RCC 7860 (cell line): ENCODE measurements around the gene ZNF503.

Experiments
- DNase-seq: peaks from one replicate; pipeline ENCODE4 v3.0.0-alpha.2; 2015; ENCODE audit warnings: low spot score
- FAIRE-seq: peaks from 2 replicates; lab custom pipeline; 2012; peaks lifted over from hg19 to GRCh38; lab: Jason Lieb, UNC

The ZNF503 gene

GRCh38 chr10:75432176-75432575 is 30.6 kb upstream of the ZNF503 start:
- FAIRE-seq, result no peak

DNA sequence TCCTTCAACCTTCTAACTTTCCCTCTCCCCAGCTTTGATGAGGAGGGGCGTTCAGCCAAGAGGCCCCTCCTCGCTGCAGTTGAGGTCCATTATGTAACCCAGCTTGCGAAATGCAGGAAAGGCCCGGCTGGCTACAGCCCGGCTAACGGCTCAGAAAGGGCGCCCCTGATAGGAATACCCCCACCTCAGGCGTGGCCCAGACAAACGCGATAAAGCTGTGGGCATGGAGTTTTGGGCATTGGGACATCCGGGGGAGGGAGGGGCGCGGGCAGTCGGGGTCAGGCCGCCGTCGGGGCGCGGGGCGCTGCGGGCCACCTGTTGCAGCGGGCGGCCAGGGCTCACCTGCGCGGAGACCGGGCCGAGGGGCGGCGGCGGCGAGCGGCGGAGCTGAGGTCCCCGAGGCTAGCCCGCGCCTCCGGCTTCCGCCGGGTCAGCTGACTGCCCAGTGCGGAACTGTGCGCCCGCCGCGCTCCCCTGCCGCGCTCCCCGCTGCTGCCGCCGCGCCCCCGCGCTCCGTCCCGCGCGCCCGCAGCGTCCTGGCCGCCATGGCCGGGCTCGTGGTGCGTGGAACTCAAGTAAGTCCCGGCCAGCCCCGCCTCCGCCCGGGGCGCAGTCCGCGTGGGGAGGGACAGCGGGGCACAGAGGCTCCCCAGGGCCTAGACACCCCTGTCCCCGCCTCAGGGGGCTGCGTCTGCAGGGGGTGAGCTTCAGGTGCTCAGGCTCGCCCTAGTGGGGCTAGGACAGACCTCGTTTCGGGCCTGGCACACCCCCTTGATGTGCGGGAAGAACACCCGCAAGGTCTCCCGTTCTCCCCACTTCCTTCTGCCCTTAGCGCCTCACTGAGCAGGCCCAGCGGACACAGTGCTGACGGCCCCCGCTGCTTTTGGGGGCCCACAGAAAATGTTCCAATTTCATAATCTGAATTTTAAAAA is 29.9 kb upstream of the ZNF503 start, which contains the start of gene LRMDA:
LRMDA (plus strand) TSS at position 445 of the 932 bp plus-strand sequence.
- FAIRE-seq, result no peak

More at GRCh38 chr10:75432176-75432575, 30.6 kb upstream of the ZNF503 start:
- DNase-seq, result no peak

DNA sequence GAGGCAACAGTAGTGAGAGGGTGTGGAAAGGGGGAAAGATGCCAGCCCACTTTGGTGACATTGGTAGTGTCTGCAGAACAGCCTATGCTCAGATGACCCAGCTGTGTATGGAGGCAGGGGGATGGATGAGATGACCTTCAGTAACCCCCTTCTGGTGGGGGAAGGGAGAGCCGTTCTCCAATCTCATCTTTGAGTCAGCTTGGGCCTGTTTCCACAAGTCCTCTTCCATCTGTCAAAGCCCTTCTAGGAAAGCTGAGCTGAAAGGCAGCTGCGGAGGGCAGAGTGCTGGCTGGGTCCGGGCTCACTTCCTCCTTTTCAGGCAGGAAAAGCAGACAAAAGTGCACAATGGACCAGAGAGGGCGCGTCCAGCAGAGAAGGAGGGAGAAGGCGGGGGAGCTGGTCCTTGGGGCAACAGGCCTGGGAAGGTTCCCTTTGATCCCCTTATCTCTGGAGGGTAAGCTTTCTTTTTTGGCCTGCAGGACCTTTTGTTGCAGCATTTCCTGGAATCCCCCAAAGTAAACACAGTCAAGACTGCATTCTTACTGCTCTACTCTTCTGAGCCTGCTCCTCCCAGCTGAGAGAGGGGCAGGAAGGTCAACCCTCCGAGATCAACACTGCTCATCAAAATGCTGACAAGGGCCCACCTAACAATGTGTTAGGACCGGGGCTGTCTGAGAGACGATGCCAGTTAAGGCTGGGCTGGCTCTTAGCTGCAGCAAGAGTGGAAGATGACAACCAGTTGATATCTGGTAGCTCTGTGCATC is 28.6 kb upstream of the ZNF503 start:
- FAIRE-seq (no peak), DNase-seq (no peak)

More for the DNA sequence above, 29.9 kb upstream of the ZNF503 start, which contains the start of gene LRMDA:
- no peak for DNase-seq

DNA sequence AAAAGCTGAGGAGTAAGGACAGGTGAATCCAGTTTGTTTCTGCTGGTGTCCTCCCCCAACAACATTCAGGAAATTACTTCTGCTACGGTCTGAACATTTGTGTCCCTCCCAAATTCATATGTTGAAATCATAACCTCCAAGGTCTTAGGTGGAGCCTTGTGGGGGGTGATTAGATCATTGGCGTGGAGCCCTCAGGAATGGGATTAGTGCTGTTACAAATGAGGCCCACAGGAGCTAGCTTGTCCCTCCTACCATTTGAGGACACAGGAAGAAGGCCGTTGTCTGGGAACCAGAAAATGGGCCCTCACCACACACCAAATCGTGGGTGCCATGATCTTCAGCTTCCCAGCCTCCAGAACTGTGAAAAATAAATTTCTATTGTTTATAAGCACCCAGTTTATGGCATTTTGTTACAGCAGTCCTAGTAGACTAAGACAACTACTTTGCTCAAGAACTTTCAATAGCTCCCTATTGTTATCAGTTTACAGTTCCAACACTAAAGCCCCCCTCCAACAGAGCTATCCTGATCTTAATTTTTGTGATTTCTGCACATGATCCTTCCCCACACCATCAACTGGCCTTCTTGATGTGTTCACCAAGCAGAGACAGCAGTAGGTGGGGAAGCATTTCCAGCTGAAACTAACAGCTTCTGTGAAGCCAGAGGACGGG is 27.7 kb upstream of the ZNF503 start:
- FAIRE-seq (no peak), DNase-seq (no peak)

DNA sequence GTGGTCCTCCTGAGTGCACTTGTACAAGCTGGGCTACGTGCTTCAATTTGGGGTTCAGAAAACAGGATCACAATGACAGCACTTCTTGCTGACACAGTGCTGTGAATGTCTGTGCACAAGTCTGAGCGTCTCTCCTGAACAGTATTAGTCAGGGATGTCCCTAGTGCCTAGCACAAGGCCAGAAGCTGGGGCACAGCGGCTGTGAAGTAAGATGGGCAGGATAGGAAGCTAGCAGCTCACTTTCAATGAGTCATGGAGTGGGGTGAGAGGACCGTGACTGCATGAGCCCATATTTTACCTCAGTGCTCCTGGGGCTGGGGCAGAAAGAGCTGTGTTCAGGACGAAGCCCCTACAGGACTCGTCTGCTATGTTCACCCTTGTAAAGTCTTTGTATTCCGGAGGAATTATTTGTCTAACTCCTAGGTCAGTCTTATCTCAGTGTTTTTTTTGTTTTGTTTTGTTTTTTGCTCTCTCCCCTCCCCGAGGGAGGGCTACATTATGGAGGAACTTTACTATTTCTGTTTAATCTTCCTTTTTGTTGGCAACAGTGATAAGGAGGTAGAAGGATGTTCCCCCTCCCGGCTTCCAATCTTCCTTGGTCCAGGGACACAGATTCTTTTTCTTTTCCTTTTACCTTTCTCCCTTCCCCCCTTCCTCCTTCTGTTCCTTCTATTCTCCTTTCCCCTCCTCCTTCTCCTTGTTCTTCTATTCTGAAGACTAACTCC is 27.0 kb upstream of the ZNF503 start:
- peak; percentile 87 for FAIRE-seq

DNA sequence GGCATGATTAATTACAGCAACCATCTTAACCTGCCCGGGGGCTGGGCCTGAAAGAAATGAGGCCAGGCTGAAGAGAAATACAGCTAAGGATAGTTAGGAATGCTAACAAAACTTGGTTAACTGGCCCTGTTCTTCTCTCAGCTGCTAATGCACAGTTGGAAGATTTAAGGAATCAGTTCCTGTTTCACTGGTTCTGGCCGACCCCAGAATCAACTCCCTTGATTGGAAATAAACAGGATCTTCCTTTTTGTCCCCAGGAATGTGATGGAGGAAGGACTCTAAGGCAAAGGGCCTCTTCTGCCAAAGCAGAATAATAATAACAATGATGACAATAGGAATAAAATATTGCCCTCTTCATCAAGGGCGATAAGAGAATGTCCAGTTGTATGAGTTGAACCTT is 26.4 kb upstream of the ZNF503 start:
- no peak for FAIRE-seq
- no peak for DNase-seq

More for the DNA sequence above, 27.0 kb upstream of the ZNF503 start:
- DNase-seq, result peak; percentile 79

DNA sequence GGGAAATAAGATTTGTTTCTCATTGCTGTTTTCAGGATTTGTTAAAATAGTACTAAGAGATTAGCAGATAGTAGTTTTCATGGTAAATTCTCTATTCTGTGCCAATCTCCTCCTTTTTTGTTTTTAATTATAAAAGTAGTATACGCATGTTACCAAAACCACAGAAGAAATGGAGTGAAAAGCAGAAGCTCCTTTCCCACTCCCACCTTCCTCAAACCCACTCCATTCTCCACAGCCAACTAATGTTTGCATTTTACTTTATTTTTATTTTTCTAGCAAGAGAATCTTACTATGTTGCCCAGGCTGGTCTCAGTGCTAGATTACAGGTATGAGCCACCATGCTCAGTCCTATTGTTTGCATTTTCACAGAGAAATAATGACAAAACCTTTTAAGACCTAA is 25.3 kb upstream of the ZNF503 start:
- no peak for FAIRE-seq
- no peak for DNase-seq

DNA sequence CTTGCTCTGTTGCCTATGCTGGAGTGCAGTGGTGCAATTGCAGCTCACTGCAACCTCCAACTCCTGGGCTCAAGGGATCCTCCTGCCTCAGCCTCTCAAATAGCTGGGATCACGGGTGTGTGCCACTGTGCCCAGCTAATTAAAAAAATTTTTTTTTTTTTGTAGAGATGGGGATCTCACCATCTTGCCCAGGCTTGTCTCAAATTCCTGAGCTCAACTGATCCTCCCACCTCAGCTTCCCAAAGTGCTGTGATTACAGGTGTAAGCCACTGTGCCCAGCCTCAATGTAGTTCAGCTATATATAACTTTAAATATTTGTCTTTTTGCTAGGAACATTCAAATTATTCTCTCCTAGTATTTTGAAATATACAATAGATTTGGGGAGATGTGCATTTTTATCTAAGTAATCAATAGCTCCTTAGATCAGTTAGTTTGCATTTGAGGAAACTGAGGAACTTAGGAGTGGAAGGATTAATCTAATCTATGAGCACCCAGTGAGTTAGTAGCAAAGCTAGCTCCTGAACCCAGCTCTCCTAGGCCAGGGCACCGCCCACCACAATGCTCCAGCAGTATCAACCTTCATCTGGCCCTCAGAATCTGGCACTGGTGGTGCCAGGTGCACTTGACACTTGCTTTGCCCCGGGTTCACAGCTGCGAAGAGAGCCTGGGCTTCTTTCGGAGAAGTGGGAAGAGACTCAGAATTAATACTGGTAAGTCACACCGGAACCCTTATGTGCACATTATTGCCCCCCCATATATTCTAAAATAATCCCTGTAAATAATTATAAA is 23.9 kb upstream of the ZNF503 start:
- FAIRE-seq (no peak), DNase-seq (no peak)

DNA sequence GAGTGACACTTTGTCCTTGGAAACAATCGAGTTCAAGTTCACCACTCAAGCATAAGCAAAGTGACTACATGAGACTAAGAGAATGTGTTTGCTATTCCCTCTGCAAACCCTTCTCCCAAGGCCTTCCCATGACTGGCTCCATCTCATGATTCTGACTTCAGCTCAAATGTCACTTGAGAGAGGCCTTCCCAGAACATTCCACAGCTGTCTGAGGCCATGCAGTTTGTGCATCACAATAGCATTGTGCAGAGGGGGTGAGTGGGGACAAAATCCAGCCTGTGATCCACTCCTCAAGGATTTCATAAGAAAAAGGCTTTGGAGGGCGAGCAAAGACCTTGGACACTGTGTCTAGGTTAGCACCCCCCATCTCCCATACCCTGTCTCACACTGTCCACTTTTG is 23.0 kb upstream of the ZNF503 start:
- FAIRE-seq (no peak), DNase-seq (no peak)

DNA sequence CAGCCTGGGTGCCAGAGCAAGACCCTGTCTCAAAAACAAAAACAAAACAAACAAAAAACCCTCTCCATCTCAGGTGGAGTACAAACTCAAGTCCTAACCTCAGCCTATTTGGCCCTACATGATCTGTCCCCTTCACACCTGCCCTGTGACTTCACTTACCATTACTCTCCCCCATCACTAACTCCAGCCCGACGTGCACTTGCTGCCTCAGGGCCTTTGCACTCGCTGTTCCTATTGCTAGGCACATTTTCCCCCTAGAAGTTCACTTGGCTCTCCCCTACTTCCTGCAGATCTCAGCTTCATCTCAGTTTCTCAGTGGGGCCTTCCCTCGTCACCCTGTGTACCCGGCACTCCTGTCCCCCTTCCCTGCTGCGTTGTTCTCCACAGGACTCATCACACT is 21.3 kb upstream of the ZNF503 start:
- FAIRE-seq (no peak), DNase-seq (no peak)

DNA sequence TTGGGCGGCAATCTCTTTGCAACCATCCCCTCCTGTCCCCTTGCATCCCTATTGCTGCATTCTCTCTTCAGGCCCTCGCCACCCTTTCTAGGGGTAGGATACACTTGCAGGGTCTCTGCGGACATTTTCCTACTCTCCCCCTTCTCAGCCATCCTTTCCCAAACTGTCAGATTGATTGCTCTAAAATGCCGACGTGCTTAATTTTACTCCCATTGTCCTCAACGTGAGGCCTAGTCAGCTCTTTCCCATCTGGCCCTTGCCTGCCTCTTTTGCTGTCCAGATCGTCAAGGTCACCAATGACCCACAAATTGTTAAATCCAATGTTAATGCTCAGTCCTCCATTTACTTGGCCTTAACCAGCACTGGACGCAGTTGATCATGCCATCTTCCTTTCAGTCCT is 17.1 kb upstream of the ZNF503 start:
- FAIRE-seq, result no peak

GRCh38 chr10:75418293-75418692 is 16.7 kb upstream of the ZNF503 start:
- DNase-seq (no peak), FAIRE-seq (no peak)

More for the DNA sequence above, 17.1 kb upstream of the ZNF503 start:
- no peak for DNase-seq

DNA sequence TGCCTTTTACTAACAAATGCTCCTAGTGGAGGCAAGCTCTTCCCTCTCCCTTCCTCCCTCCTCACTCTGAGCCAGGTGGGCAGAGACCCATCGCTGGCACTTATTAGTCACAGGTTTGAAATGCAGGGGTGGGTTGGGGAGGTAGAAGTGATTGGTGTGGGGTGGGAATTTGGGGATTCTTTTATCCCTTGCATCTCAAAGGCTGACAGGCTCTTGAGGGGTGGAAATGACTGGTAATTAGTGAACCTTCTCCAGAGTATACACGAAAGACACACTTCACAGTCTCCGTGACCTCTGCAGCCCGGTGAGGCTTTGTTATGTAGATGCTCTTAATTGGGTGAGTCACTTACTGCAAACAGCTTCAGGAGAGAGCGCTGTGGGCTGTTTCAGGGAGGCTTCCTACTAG is 16.0 kb upstream of the ZNF503 start:
- FAIRE-seq (no peak), DNase-seq (no peak)

DNA sequence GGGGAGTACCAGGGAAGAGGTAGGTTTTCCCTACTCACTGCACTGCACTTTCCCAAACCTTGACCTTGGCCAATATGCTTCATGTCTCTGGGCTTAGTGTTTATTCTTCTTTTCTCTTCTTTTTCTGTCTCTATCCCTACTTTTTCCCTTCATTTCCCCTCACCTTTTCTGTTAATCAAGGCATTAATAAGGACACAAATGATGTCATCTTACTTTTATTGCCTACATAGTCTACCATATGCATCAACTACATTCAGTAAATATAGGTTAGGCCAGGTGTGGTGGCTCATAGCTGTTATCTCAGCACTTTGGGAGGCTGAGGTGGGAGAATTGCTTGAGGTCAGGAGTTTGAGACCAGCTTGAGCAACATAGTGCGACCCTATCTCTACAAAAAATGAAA is 13.0 kb upstream of the ZNF503 start:
- FAIRE-seq, result no peak
- DNase-seq, result no peak

- FAIRE-seq, result no peak
These were observed 8.8 kb upstream of the ZNF503 start for GRCh38 chr10:75410132-75411005.

DNA sequence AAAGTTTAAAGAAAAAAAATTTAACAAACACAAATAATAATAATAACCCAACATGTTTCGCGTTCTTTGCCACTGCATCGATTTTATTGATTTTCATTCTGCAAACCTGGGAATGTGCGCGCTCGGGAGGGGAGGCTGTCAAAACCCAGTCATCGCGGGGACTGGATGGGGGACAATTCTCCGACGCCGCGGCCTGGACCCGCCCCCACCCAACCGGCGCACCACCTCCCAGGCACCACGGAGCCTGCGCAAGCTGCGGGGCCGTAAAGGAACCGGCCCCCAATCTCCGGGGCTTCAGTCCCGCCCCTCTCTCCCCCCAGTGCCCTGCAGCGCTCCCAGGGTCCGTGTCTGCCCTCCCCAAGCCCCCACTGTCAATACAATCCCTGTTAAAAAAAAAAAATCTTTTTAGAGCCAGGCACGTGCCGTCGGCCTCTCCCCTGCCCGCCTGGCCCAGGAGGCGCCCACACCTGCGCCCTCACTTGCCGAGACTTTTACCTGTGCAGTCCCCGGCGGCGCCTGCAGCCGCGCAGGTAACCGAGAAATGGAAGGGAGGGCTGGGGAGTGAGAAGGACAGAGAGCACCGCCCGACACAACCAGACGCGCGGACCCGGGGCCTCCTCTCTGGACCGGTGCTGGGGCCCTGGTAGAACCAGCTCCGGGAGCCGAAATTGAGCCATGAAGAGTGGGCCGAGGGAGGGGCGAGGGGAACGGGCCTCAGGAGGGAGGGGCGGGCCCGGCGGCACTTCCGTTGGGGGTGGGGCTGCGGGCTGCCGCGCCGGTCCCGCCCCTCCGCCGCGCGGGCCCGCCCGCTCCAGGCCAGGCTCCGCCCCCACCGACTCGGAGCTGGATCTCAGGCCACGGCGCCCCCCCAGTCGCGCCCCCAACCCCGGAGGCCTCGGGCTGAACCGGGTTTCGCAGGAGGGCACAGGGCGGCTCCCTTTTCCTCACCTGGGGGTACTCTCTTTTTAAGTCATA is 7.6 kb upstream of the ZNF503 start:
- DNase-seq, result no peak
- no peak for FAIRE-seq

More at GRCh38 chr10:75410132-75411005, 8.8 kb upstream of the ZNF503 start:
- DNase-seq, result no peak

DNA sequence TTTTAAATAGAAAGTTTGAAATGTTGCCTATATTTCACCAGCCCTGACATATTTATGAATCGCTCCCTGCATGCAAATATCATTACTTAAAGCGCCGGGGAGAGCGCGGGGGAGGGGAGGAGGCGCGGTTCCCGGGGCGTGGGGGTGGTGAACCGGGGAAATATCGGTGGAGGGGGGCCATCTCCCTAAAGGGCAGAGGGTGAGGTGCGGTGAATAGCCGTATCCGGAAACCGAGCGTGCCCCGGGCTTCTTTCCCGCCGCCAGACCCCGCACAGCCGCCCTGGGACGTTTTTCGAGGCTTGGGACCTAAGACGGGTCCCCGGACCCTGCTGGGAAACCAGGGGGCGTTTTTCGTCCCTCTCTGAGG is 6.9 kb upstream of the ZNF503 start:
- FAIRE-seq (no peak), DNase-seq (no peak)
